Neural cell (in vitro differentiated cells): Measurements from ENCODE around the gene BCL7B.

ENCODE experiments used
- EP300 ChIP-seq: fragments of 450-650 bp; conservative IDR thresholded peaks from 2 replicates; pipeline ENCODE4 v1.6.1; 2014; ENCODE audit warnings: antibody characterized with exemption, mild to moderate bottlenecking, moderate library complexity; ENCODE audit not compliant: poor library complexity, severe bottlenecking
- EZH2 ChIP-seq: fragments of 200-600, 300-800 bp; shearing (Covaris generic), sonication (generic); IDR thresholded peaks from 2 replicates; pipeline ENCODE4 v1.6.1; 2014; ENCODE audit warnings: antibody characterized with exemption, low read length, borderline replicate concordance, mild to moderate bottlenecking; ENCODE audit not compliant: insufficient read depth, poor library complexity, severe bottlenecking
- MXI1 ChIP-seq: fragments of 450-650 bp; conservative IDR thresholded peaks from 2 replicates; pipeline ENCODE4 v1.6.1; 2014; ENCODE audit warnings: antibody characterized with exemption, mild to moderate bottlenecking; ENCODE audit not compliant: poor library complexity, severe bottlenecking
- POLR2AphosphoS5 ChIP-seq: IDR thresholded peaks from 2 replicates; pipeline ENCODE4 v1.6.1; 2012
- RAD21 ChIP-seq: fragments of 450-650 bp; conservative IDR thresholded peaks from 2 replicates; pipeline ENCODE4 v1.6.1; 2014; ENCODE audit warnings: antibody characterized with exemption, mild to moderate bottlenecking, moderate library complexity
- SMC3 ChIP-seq: fragments of 450-650 bp; conservative IDR thresholded peaks from 2 replicates; pipeline ENCODE4 v1.6.1; 2014; ENCODE audit warnings: antibody characterized with exemption, mild to moderate bottlenecking, moderate library complexity; ENCODE audit not compliant: poor library complexity
- TAF1 ChIP-seq: IDR thresholded peaks from 2 replicates; pipeline ENCODE4 v1.6.1; 2012; ENCODE audit warnings: low read depth
- TF ChIP-seq, protein P1 (sequence below): fragments of 450-650 bp; IDR thresholded peaks from 2 replicates; pipeline ENCODE4 v1.5.1; 2014; ENCODE audit warnings: antibody characterized with exemption, mild to moderate bottlenecking, moderate library complexity; ENCODE audit not compliant: poor library complexity, severe bottlenecking

DNA sequence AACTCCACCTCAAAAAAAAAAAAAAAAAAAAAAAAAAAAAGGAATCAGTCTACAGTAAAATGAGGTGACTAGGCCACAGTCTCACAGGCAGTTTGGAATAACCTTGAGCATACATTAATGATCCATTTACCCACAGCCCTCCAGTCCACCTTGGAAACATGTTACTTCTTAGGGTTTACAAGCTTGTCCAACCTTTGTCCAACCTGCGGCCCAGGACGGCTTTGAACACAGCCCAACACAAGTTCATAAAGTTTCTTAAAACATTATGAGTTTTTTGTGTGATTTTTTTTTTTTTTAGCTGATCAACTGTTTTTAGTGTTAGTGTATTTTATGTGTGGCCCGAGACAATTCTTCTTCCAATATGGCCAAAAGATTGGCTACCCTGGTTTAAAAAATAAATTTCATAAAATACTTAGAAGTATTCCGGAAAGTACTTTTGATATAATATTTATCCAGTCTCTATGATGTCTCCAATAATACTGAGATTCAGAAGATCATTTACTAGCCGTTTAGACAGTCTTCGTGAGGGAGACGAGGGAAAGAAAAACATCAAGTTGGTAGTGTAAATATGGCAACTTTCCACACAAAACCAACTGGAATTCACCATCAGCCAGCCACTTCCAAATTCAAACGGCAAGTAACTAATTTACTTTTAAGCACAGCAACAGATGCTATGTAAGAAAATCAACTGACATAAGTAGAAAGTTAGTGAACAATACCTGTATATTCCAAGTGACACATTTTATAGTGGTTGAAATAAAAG is 45.3 kb downstream of the BCL7B start:
- TF ChIP-seq, protein P1, sequence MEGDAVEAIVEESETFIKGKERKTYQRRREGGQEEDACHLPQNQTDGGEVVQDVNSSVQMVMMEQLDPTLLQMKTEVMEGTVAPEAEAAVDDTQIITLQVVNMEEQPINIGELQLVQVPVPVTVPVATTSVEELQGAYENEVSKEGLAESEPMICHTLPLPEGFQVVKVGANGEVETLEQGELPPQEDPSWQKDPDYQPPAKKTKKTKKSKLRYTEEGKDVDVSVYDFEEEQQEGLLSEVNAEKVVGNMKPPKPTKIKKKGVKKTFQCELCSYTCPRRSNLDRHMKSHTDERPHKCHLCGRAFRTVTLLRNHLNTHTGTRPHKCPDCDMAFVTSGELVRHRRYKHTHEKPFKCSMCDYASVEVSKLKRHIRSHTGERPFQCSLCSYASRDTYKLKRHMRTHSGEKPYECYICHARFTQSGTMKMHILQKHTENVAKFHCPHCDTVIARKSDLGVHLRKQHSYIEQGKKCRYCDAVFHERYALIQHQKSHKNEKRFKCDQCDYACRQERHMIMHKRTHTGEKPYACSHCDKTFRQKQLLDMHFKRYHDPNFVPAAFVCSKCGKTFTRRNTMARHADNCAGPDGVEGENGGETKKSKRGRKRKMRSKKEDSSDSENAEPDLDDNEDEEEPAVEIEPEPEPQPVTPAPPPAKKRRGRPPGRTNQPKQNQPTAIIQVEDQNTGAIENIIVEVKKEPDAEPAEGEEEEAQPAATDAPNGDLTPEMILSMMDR: no peak
- no peak for TF ChIP-seq MXI1
- TF ChIP-seq POLR2AphosphoS5: no peak
- TF ChIP-seq SMC3: no peak
- no peak for TF ChIP-seq EP300
- TF ChIP-seq EZH2: no peak
- no peak for TF ChIP-seq TAF1
- TF ChIP-seq RAD21: no peak
